GM18502 (cell line): ENCODE measurements around the gene YPEL2.

Experiments
- ATAC-seq: cut with Tn5 transposase; IDR thresholded peaks from one replicate; pipeline ENCODE4 v1.9.1; 2021; ENCODE audit warnings: mild to moderate bottlenecking; ENCODE audit not compliant: unreplicated experiment, poor library complexity

The YPEL2 gene

DNA sequence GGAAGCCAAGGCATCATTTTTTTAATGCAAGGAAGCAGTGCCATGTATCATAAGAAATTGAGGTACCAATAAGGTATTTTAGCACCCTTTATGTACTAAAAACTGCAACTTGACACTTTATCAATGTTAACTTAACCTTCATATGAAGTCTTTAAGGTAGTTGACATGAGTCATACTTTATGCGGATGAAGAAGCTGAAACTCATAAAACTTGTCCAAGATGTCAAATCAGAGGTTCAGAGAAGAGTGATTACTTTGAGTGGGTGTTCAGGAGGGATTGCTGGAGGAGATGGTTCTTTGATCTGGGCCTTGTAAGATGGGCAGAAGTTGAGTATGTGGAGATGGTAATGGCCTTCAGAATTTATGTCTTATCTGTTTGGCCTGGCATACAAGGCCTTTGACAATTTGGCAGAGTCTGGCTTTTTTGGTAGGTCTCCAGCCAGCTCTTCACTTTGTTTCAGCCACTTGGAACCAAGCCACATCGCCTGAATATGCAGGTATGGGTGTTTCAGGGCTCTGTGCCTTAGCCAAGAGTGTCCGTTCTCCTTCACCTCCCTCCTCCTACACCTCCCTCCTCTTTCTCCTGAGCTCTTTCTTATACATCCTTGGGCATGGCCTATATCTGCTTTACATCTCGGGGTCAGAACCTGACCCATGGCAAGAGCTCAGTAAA lies 23.7 kb downstream of the YPEL2 start:
- ATAC-seq, result no peak

DNA sequence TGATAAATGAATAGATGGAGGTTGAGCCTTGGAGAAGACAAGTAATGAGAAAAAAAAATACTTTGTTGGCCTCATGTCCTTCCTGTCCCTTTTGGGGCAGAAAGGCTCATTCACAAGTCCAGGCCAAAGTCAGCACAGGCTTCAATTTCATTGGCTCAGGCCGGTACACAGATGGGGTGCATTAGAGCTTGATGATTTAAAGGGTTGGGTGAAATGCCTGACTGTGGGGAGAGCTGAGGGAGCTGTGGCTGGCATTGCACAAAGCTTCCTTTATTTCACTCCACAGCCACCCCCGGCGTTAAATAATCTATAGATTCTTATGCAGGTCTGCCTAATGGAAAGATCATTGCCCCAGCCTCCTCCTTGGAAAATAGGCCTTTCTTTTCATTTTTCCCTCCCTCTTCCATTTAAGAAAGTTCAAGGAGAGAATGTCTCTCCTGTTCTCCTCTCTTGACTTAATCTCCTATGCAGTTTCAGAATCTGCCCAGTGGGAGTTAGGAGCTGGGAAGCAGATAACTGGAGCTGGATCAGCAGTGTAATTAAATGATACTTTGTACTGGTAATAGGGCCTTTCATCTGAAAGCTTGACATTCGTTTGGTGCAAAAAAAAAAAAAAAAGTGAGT lies 24.4 kb downstream of the YPEL2 start:
- ATAC-seq, result no peak

GRCh38 chr17:59356543-59357218 lies 25.2 kb downstream of the YPEL2 start:
- no peak for ATAC-seq

- no peak for ATAC-seq
These were observed 25.8 kb downstream of the YPEL2 start for GRCh38 chr17:59357219-59357697.

- no peak for ATAC-seq
These were observed 26.5 kb downstream of the YPEL2 start for GRCh38 chr17:59357929-59358328.

DNA sequence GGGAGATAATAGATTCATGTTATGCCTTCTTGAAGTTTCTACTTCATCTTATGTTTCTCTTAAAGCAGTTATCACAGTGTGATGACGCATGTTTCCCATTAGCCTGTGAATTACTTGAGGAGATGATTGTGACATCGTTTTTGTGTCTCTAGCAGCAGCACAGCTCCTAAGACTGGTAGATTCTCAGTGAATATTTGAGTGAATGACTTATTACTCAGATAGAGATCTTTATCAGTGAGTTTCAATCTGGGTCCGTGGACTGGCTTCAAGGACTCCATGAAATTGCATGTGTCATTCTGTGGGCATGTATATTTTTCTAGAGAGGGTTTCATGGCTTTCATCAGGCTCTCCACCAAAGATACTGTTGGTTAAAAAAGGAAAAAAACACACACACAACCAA lies 29.9 kb downstream of the YPEL2 start:
- no peak for ATAC-seq

- ATAC-seq, result peak; percentile 55
These were observed 30.7 kb downstream of the YPEL2 start for GRCh38 chr17:59361916-59362810.

- ATAC-seq, result no peak
These were observed 31.4 kb downstream of the YPEL2 start for GRCh38 chr17:59362811-59363205.

- no peak for ATAC-seq
These were observed 34.0 kb downstream of the YPEL2 start for GRCh38 chr17:59365383-59365981.

DNA sequence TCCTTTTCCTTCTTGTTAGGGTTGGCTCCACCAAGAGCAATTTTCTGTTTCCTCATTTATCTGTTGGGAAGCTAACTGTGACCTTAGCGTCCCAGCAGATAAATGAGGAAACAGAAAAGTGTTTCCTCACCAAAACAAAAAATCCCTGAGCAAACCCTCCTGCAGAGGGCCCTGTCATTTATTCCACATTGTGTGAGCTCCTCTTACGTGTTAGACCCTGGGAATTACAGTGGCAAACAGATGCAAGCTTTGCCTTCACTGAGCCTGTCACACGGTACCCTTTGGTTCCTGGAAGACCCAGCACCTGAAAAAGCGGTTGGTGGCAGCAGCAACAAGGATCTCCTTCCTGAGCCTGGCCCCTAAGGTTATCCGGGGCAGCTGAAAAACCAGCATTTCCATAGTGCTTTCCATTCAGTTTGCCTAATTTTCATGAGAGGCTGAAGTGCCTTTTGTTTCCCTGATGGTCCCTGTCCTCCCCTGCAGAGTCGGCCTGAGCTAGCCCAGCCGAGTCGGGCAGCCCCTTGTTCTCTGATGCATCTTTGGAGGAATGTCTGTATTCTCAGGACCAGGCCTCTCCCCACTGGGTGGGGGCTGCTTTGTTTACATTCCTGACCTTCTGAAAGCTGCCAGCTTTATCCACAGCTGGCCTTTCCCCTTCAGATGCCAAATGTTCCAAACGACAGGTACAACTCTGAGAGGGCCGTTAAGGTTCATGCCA lies 34.7 kb downstream of the YPEL2 start:
- ATAC-seq, result no peak

DNA sequence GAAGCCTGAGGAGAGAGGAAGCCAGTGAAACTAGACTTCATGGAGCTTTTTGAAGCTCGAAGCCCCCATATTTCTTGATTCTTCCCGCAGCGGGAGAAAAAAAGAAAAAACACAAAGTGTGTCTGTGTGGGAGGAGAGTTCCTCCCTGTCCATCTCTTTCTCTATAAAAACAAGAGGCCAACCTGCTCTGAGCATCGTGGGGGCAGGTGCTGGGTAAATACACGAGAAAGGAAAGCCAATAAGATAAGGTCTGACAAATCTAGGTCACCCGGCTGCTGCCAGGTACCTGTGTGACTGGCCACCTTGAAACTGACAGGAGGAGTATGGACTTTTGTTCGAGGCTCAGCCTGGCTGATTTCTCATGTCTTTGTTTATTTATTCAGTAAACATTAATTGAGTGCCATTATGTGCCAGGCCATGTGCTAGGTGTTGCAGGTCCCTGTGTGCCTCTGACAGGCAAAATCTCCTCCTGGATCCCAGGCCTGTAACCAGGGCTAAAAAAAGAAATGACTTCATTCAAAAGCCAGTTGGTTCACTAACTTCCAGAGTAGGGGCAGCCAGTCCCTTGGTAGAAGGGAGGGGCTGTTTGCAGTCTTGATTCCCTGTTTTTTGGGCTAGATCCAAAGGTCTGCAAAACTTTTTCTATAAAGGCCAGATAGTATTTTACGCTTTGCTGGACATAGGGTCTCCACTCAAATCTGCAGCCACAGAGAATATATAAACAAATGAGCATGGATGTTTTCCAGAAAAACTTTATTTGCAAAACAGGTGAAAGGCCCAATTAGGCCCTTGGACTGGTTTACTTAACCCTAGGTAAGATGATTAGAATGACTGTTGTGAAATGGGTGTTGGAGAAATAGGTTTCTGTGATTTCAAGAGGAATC lies 35.6 kb downstream of the YPEL2 start:
- ATAC-seq, result no peak

DNA sequence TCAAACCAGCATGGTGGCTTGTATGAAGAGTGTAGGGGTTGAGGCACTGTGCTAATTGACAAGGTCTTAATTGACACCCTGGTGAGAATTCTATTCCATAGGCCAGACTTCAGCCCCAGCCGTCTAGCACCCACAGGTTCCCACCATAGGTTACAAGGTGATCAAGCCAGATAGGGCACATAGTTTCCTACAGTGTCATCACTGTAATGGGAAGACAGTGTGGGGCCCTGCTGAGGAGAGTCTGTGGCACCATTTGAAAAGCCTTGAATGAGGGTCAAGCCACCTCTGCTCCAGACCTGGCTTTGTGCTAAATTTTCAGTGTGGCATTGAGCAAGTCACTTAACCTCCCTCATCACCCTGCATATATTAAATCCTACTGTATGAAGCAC lies 36.2 kb downstream of the YPEL2 start:
- ATAC-seq, result no peak

- no peak for ATAC-seq
These were observed 36.9 kb downstream of the YPEL2 start for GRCh38 chr17:59368218-59368857.

DNA sequence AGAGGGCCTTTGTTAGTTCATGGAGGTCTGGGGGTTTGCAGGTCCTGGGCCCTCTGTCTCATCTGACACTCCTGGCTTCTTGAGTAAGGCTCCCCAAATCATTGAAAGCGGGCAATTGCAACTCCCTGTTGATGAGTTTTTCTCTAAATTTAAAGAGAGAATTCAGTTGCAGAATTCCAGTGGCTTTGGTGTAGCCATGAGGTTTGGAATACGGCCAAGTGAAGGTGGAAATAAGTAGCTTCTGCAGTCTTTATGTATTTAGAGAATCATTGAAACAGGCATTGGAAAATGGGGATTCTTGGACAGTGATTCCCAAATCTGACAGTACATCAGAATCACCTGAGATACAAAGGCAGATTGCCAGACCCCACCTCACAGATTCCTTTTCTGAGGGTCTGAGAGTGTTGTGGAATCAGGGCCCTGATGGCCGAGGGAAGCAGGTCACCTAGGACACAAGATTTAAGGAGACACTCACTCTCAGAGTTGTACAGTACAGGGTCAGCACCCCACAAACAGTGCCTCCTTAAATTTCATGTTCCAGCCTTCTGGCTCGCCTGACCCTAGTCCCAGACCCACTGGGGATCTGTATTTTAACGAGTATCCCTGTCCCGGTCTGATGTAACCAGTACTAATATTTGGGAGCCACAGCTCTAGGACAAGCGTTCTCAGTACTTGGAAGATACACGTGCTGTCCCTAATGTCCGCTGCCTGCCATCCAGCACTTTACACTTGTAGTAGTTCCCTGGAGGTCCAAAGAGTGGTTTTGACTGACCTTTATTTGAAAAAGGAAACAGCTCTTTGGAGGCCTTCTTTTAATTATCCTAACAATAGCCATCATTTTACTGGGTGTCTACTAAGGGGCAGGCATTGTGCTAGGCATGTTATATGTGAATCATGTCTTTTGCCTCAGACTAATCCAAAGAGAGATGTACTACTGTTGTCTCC lies 37.8 kb downstream of the YPEL2 start:
- ATAC-seq, result no peak

- no peak for ATAC-seq
These were observed 39.3 kb downstream of the YPEL2 start for GRCh38 chr17:59370593-59371299.

- no peak for ATAC-seq
These were observed 40.1 kb downstream of the YPEL2 start for GRCh38 chr17:59371416-59372100.
